Measurements from ENCODE around the gene PRR22. TPM values are rescaled to one million over a fixed set of nuclear protein-coding genes. Genes with fewer than 3 reads are reported as not detected.

PRR22 gene
- total and polyA plus RNA-seq, 9 of the 15 experiments (the other 6 are each of a cell fraction or from before 2014, with no cell fraction given): 0.03 to 12.0 (median 2.0) TPM; not detected in 1

DNA sequence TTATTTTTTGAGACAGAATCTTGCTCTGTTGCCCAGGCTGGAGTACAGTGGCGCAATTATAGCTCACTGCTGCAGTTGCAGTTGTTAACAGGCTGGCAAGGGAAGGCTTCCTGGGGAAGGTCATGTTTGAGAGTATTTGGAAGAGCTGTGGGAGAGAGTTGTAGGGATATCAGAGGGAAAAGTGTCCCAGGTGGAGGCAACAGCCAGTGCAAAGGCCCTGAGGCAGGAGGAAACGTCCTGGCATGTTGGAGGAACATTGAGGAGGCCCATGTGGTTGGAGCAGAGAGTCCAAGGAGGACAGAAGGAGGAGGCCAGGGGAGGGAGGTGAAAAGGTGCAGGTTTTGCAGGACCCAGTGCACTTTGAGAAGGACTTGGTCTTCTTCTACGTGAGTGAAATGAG, 8.6 kb upstream of the PRR22 start:
- BruUV-seq (replicated peaks): no TSS peak
- no peak for DNase-seq (ENCODE audit: extremely low read depth in 1 of 4, low spot score in 3 of 4)
- no peak for ATAC-seq
- Histone ChIP-seq H3K79me2 (ENCODE audit: control insufficient read depth, insufficient read depth, low read length) (peaks cover 21% of the 10 kb centered on the region), H3K36me3 (ENCODE audit: control insufficient read depth, insufficient read depth, low read length) (peaks cover 20% of the 10 kb centered on the region; the same call in 2 of the 3 replicates), H3K9me3 (replicated peaks; ENCODE audit: control insufficient read depth, insufficient read depth, low read depth, low read length) (no peaks in the 10 kb centered on the region), H2AFZ (ENCODE audit: low read depth, low read length) (no peak overlapping the region), H3K4me2 (ENCODE audit: insufficient read depth, low read length) (no peak overlapping the region), H3K9ac (ENCODE audit: insufficient read depth in 1 of 2, low read depth in 2 of 2, low read length in 2 of 2) (no peak overlapping the region; a peak in 1 of 4 replicates), H4K20me1 (replicated peaks; ENCODE audit: control insufficient read depth, insufficient read depth, low read length) (0 out of 2 replicates have a peak, but pooled peaks cover 6% of the 10 kb centered on the region), H3K27me3 (ENCODE audit: control insufficient read depth in 2 of 2, insufficient read depth in 2 of 2, low read length in 2 of 2) (no peaks in the 10 kb centered on the region), H3K4me1 (replicated peaks in 1 of 2; ENCODE audit: control insufficient read depth in 2 of 2, insufficient read depth in 2 of 2, low read length in 2 of 2) (peaks cover 4 to 35% of the 10 kb centered on the region in 2 experiments; a peak in 3 of 5 replicates), H3K27ac (ENCODE audit: extremely low read depth, low read depth, low read length) (no peak overlapping the region), H3K9me1 (ENCODE audit: control insufficient read depth, insufficient read depth, low read length) (no peaks in the 10 kb centered on the region), H3K4me3 (no peak overlapping the region)
- intact Hi-C loops (cut with micrococcal nuclease): no loop called here
- FAIRE-seq: no peak
- in situ Hi-C loops (cut with MboI): no loop called here
- ChIA-PET CTCF (ENCODE audit: low intra/inter-chr PET ratio) (no interaction called here), POLR2A (interaction anchor here (0.6 kb wide), 1 partner anchor 111 kb away, joined by 3 read pairs; no protein-coding TSS in a partner anchor)
- WGBS (ENCODE audit: insufficient coverage, low coverage, missing lambda C conversion rate): 74% methylated on average over 3 of the region's 3 CpGs
- no peak for TF ChIP-seq RAD21 (CRISPR knock-in tag; conservative IDR thresholded peaks at IDR 0.05 in 1 of 2, IDR thresholded peaks at IDR 0.05 in 1 of 2)
- TF ChIP-seq, protein P1, sequence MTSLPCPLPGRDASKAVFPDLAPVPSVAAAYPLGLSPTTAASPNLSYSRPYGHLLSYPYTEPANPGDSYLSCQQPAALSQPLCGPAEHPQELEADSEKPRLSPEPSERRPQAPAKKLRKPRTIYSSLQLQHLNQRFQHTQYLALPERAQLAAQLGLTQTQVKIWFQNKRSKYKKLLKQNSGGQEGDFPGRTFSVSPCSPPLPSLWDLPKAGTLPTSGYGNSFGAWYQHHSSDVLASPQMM (CRISPR knock-in tag; IDR thresholded peaks at IDR 0.05): no peak
- no peak for TF ChIP-seq MYC (IDR thresholded peaks at IDR 0.05; ENCODE audit: low read depth, low read length)
- TF ChIP-seq MYC (CRISPR knock-in tag; IDR thresholded peaks at IDR 0.05; ENCODE audit: borderline replicate concordance, low read depth): no peak
- TF ChIP-seq, protein P2, sequence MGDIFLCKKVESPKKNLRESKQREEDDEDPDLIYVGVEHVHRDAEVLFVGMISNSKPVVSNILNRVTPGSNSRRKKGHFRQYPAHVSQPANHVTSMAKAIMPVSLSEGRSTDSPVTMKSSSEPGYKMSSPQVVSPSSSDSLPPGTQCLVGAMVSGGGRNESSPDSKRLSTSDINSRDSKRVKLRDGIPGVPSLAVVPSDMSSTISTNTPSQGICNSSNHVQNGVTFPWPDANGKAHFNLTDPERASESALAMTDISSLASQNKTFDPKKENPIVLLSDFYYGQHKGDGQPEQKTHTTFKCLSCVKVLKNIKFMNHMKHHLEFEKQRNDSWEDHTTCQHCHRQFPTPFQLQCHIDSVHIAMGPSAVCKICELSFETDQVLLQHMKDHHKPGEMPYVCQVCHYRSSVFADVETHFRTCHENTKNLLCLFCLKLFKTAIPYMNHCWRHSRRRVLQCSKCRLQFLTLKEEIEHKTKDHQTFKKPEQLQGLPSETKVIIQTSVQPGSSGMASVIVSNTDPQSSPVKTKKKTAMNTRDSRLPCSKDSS (IDR thresholded peaks at IDR 0.05; ENCODE audit: low read depth, partially characterized antibody): no peak
- no peak for TF ChIP-seq ZNF436 (CRISPR knock-in tag; IDR thresholded peaks at IDR 0.05)
- TF ChIP-seq ZNF778 (CRISPR knock-in tag; IDR thresholded peaks at IDR 0.05): no peak
- no peak for TF ChIP-seq ZNF696 (CRISPR knock-in tag; conservative IDR thresholded peaks at IDR 0.05)
- TF ChIP-seq TEAD2 (tag; IDR thresholded peaks at IDR 0.05): no peak
- TF ChIP-seq HNRNPLL (IDR thresholded peaks at IDR 0.05; ENCODE audit: low read depth, low read length, poor library complexity, severe bottlenecking): no peak
- TF ChIP-seq RBBP5 (IDR thresholded peaks at IDR 0.05; ENCODE audit: borderline replicate concordance, insufficient read depth, low read length, poor library complexity, severe bottlenecking): no peak
- TF ChIP-seq, protein P3, sequence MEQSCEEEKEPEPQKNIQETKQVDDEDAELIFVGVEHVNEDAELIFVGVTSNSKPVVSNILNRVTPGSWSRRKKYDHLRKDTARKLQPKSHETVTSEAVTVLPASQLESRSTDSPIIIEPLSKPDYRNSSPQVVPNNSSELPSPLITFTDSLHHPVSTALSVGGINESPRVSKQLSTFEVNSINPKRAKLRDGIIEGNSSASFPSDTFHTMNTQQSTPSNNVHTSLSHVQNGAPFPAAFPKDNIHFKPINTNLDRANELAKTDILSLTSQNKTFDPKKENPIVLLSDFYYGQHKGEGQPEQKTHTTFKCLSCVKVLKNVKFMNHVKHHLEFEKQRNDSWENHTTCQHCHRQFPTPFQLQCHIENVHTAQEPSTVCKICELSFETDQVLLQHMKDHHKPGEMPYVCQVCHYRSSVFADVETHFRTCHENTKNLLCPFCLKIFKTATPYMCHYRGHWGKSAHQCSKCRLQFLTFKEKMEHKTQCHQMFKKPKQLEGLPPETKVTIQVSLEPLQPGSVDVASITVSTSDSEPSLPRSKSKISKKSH (CRISPR knock-in tag; IDR thresholded peaks at IDR 0.05): no peak
- TF ChIP-seq RBM15 (IDR thresholded peaks at IDR 0.05; ENCODE audit: insufficient read depth, low read length): no peak
- TF ChIP-seq ZNF444 (CRISPR knock-in tag; IDR thresholded peaks at IDR 0.05): no peak
- TF ChIP-seq NCOR1 (IDR thresholded peaks at IDR 0.05): no peak
- peak; percentile 54 for TF ChIP-seq ZNF121 (CRISPR knock-in tag; conservative IDR thresholded peaks at IDR 0.05)
- no peak for TF ChIP-seq ZNF3 (CRISPR knock-in tag; IDR thresholded peaks at IDR 0.05)
- peak; percentile 88 for TF ChIP-seq BCOR (IDR thresholded peaks at IDR 0.05)
- no peak for TF ChIP-seq DPF2 (IDR thresholded peaks at IDR 0.05)
- peak; percentile 33 for TF ChIP-seq RBM25 (IDR thresholded peaks at IDR 0.05; ENCODE audit: low read depth, low read length, severe bottlenecking)
- TF ChIP-seq, protein P4, sequence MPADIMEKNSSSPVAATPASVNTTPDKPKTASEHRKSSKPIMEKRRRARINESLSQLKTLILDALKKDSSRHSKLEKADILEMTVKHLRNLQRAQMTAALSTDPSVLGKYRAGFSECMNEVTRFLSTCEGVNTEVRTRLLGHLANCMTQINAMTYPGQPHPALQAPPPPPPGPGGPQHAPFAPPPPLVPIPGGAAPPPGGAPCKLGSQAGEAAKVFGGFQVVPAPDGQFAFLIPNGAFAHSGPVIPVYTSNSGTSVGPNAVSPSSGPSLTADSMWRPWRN (IDR thresholded peaks at IDR 0.05; ENCODE audit: low read depth): no peak

Data from K562 (cell line).